GM21717 (cell line): ENCODE data around the gene QSOX2.

ENCODE experiments used
- ATAC-seq: cut with Tn5 transposase; IDR thresholded peaks from one replicate; pipeline ENCODE4 v1.9.1; 2021; ENCODE audit warnings: mild to moderate bottlenecking, moderate library complexity; ENCODE audit not compliant: unreplicated experiment

QSOX2 gene

GRCh38 chr9:136245219-136246150, at the start of gene QSOX2:
QSOX2 (minus strand) TSS chr9:136245812; CDS start chr9:136245803, 9 bp downstream.
- ATAC-seq, result peak; percentile 32

GRCh38 chr9:136295055-136295454, 49.4 kb upstream of the QSOX2 start:
- no peak for ATAC-seq

GRCh38 chr9:136294437-136294836, 48.8 kb upstream of the QSOX2 start:
- no peak for ATAC-seq

GRCh38 chr9:136293476-136294077, 48.0 kb upstream of the QSOX2 start:
- ATAC-seq, result no peak

GRCh38 chr9:136292591-136293448, 47.2 kb upstream of the QSOX2 start:
- ATAC-seq, result no peak

GRCh38 chr9:136292026-136292538, 46.5 kb upstream of the QSOX2 start:
- ATAC-seq, result no peak

GRCh38 chr9:136291306-136292025, 45.9 kb upstream of the QSOX2 start:
- no peak for ATAC-seq

GRCh38 chr9:136290508-136291000, 44.9 kb upstream of the QSOX2 start:
- ATAC-seq, result no peak

GRCh38 chr9:136289651-136290507, 44.3 kb upstream of the QSOX2 start:
- no peak for ATAC-seq

- ATAC-seq, result no peak
These were observed 42.5 kb upstream of the QSOX2 start for GRCh38 chr9:136287960-136288753.

- no peak for ATAC-seq
These were observed 41.4 kb upstream of the QSOX2 start for GRCh38 chr9:136286987-136287379.

- ATAC-seq, result no peak
These were observed 40.9 kb upstream of the QSOX2 start for GRCh38 chr9:136286359-136286986.

- ATAC-seq, result no peak
These were observed 40.1 kb upstream of the QSOX2 start for GRCh38 chr9:136285501-136286358.

GRCh38 chr9:136284951-136285350, 39.3 kb upstream of the QSOX2 start:
- no peak for ATAC-seq

GRCh38 chr9:136284311-136284710, 38.7 kb upstream of the QSOX2 start:
- no peak for ATAC-seq

- ATAC-seq, result peak; percentile 66
These were observed 38.0 kb upstream of the QSOX2 start for GRCh38 chr9:136283291-136284235.
